ENCODE data around the gene CNTN5. TPM values are rescaled to one million over a fixed set of nuclear protein-coding genes. Genes with fewer than 3 reads are reported as not detected.

CNTN5 gene
- total RNA-seq, 1 donor from 2014 or later, result 0.24 TPM

DNA sequence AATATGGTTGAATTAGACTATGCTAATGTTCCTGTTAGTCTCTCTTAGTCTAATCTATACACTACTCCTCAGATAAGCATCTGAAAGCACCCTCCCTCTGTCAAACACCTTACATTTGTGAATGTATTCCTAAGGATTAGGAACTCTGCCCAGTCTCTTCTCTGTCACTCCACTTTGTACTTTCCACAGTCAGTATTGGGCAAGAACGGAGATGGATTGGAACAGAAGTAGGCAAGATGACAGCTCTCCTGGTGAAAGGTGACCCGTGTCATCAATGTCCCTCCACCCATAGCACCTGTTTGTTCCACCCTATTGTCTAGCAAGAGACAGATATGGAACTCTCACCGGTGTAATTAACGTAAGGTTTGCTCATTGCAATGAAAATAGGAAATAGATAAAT lies 613.8 kb downstream of the CNTN5 start:
- H3K4me1 ChIP-seq, result no peaks in the 10 kb centered on the region
- no peaks in the 10 kb centered on the region for H3K36me3 ChIP-seq
- no peak for ATAC-seq
- no peaks in the 10 kb centered on the region for H3K27me3 ChIP-seq (ENCODE audit: low read depth)
- no peaks in the 10 kb centered on the region for H3K9me3 ChIP-seq
- no peak overlapping the region for H3K27ac ChIP-seq
- no peak for DNase-seq
- TF ChIP-seq, protein P1, sequence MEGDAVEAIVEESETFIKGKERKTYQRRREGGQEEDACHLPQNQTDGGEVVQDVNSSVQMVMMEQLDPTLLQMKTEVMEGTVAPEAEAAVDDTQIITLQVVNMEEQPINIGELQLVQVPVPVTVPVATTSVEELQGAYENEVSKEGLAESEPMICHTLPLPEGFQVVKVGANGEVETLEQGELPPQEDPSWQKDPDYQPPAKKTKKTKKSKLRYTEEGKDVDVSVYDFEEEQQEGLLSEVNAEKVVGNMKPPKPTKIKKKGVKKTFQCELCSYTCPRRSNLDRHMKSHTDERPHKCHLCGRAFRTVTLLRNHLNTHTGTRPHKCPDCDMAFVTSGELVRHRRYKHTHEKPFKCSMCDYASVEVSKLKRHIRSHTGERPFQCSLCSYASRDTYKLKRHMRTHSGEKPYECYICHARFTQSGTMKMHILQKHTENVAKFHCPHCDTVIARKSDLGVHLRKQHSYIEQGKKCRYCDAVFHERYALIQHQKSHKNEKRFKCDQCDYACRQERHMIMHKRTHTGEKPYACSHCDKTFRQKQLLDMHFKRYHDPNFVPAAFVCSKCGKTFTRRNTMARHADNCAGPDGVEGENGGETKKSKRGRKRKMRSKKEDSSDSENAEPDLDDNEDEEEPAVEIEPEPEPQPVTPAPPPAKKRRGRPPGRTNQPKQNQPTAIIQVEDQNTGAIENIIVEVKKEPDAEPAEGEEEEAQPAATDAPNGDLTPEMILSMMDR (IDR thresholded peaks at IDR 0.05), result no peak
- intact Hi-C loops (cut with DNase I), result no loop called here
- H3K4me3 ChIP-seq, result no peak overlapping the region

- Histone ChIP-seq H3K9me3 (no peaks in the 10 kb centered on the region), H3K36me3 (no peaks in the 10 kb centered on the region), H3K4me1 (no peaks in the 10 kb centered on the region), H3K27ac (no peak overlapping the region), H3K4me3 (no peak overlapping the region), H3K27me3 (ENCODE audit: low read depth) (no peaks in the 10 kb centered on the region)
- ATAC-seq (no peak), DNase-seq (no peak)
- intact Hi-C loops (cut with DNase I), result no loop called here
- TF ChIP-seq, protein P1 (IDR thresholded peaks at IDR 0.05), result no peak
Measured at GRCh38 chr11:99638073-99638553, 617.4 kb downstream of the CNTN5 start.

GRCh38 chr11:99640671-99641070 lies 619.9 kb downstream of the CNTN5 start:
- TF ChIP-seq, protein P1 (IDR thresholded peaks at IDR 0.05), result no peak
- no peaks in the 10 kb centered on the region for H3K36me3 ChIP-seq
- no peaks in the 10 kb centered on the region for H3K27me3 ChIP-seq (ENCODE audit: low read depth)
- no peak overlapping the region for H3K4me3 ChIP-seq
- intact Hi-C loops (cut with DNase I), result no loop called here
- no peaks in the 10 kb centered on the region for H3K9me3 ChIP-seq
- DNase-seq (no peak), ATAC-seq (no peak)
- no peak overlapping the region for H3K27ac ChIP-seq
- H3K4me1 ChIP-seq, result no peaks in the 10 kb centered on the region

DNA sequence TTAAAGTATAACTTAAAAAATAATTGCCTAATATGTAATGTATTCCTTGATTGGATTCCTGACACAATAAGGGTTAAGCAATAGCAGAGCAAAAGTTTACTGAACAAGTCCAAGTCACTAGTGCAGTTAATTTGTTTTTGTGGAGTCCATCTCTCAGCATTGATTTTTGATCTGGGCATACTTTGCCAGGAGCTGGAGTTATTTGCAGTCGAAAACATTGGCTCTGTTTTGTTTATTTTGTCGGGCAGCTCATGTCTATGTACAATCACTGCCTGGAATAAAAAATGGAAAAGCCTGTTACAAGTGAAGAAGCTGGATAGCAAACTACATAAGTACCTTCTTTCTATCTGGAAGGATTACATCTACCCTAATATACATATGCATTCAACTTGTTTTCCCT lies 625.2 kb downstream of the CNTN5 start:
- H3K4me3 ChIP-seq, result no peak overlapping the region
- ATAC-seq (no peak), DNase-seq (no peak)
- H3K9me3 ChIP-seq, result no peaks in the 10 kb centered on the region
- TF ChIP-seq, protein P1 (IDR thresholded peaks at IDR 0.05), result no peak
- no peaks in the 10 kb centered on the region for H3K36me3 ChIP-seq
- intact Hi-C loops (cut with DNase I), result no loop called here
- no peaks in the 10 kb centered on the region for H3K27me3 ChIP-seq (ENCODE audit: low read depth)
- H3K27ac ChIP-seq, result no peak overlapping the region
- H3K4me1 ChIP-seq, result no peaks in the 10 kb centered on the region

- ATAC-seq, result no peak
- H3K27ac ChIP-seq, result no peak overlapping the region
- TF ChIP-seq, protein P1 (IDR thresholded peaks at IDR 0.05), result no peak
- no peaks in the 10 kb centered on the region for H3K9me3 ChIP-seq
- no peak for DNase-seq
- no peaks in the 10 kb centered on the region for H3K4me1 ChIP-seq
- H3K4me3 ChIP-seq, result no peak overlapping the region
- H3K36me3 ChIP-seq, result no peaks in the 10 kb centered on the region
- intact Hi-C loops (cut with DNase I), result no loop called here
- H3K27me3 ChIP-seq (ENCODE audit: low read depth), result no peaks in the 10 kb centered on the region
Measured at GRCh38 chr11:99670067-99670676, 649.4 kb downstream of the CNTN5 start.

Data from lower lobe of right lung (tissue), 2 donors.